RPMI7951 (cell line): ENCODE data around the gene AEN. TPM values are rescaled to one million over a fixed set of nuclear protein-coding genes. Genes with fewer than 3 reads are reported as not detected.
"Not testable (repeated sequence)": the region's sequence is repeated elsewhere in the genome, so short reads cannot be mapped to it uniquely, and the experiment has no call there.

Source experiments
- DNase-seq: peaks from one replicate; pipeline ENCODE4 v3.0.0-alpha.2; 2012; ENCODE audit warnings: low read depth
- total RNA-seq: library from RNA; depleted of rRNA; stranded (reverse); fragments of >200 nt; shearing (Covaris generic); gene quantifications from 2 replicates; pipeline ENCODE4 v1.2.3, GENCODE V29; 2014

AEN gene
- total RNA-seq, 1 experiment from 2014 or later: 11.3 TPM

GRCh38 chr15:88630798-88631463 lies 9.8 kb downstream of the AEN start:
- no peak for DNase-seq

GRCh38 chr15:88631464-88632028 lies 10.4 kb downstream of the AEN start:
- DNase-seq: no peak

- DNase-seq: not testable (repeated sequence)
Observed at GRCh38 chr15:88632797-88633196, 11.7 kb downstream of the AEN start.

- DNase-seq: no peak
Observed at GRCh38 chr15:88634449-88634848, 13.3 kb downstream of the AEN start.

- no peak for DNase-seq
Observed at GRCh38 chr15:88635318-88635717, 14.2 kb downstream of the AEN start.

DNA sequence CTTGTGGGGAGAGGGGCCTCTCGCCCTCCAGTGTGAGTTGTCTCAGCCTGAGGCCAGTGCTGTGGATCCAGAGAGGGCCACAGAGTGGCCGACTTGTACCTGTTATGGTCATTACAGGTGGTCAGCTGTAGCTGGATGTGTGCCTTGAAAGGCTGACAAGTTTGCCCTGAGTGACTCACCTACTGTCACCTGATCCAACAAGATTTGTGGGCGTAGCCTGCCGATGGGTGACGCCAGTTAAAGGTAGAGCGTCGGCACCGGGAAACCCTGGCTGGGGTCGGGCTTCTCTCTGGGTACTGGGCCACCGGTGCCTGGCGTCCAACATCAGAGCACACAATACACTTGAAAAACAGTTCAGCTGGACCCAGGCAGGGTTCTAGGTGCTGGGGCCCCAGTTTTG lies 14.9 kb downstream of the AEN start:
- no peak for DNase-seq

- DNase-seq: peak; percentile 50
Observed at GRCh38 chr15:88636654-88637053, 15.5 kb downstream of the AEN start.

DNA sequence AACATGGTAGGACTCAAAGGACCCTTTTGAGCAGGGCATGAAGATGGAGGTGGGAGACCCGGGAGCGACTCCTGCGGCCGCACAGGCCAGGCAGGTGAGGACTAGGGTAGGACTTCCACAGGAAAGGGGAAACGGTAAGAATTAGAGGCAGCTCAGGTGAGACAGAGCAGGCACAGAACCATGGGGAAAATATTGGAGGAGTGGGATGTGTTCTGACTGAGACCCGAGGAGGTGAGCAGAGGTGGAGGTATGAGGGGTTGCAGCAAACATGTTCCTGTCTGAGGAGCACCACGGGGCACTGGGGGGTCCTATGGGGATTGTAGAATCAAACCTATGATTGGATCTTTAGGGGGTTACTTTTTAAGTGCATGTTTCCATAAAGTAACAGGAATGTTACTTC lies 16.3 kb downstream of the AEN start:
- no peak for DNase-seq

DNA sequence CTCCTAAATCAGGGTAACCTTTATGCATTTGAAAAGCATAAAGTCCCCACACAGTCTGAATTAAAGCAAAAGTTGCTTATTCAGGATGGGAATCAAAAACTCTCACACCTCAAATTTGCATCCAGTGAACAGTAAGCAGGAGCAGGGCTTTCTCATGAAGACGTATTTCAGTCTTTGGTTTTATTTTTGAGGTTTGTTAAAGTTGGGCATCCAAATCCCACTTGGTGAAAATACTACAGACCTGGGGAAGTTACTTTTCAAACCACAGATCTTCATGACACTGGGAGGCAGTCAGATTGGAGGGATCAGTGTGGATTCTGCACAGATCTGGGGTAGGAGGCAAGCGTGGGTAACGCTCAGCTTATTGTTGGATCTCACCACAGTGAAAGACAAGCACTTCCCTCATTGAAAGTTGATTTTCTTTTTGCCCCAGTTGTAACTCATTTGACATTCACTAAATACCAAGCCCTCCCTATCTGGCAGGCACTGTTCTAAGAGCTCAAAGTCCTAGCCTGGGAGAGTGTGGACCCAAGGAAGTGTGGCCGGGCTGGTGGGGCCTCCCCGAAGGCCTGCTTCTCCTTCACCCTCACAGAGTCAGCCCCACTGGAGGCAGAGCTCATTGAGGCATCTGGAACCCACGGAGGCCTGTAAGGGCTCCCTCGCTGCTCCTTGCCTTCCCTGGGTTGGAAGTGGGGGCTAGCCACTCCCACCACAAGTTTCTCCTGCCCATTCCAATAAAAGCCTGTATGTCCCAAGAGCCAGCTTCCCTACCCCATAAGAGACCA lies 16.9 kb downstream of the AEN start:
- DNase-seq: no peak

- DNase-seq: peak; percentile 96
Observed at GRCh38 chr15:88638626-88639372, 17.7 kb downstream of the AEN start, which contains the start of gene ISG20. Gene ISG20, plus strand, starts transcription at chr15:88639016. Its CDS starts 351 bp downstream, at chr15:88639367.

DNA sequence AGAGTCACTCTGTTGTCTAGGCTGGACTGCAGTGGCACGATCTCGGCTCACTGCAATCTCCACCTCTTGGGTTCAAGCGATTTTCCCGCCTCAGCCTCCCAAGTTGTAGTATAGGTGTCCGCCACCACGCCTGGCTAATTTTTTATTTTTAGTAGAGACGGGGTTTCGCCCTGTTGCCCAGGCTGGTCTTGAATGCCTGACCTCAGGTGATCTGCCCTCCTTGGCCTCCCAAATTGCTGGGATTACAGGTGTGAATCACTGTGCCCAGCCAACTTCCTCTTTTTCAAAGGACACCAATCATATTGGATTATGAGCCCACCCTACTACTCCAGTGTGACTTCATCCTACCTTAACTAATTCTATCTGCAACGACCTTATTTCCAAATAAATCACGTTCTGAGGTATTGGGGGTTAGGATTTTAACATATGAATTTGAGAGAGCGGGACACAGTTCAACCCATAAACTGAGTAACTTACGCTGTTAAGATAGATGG lies 20.9 kb downstream of the AEN start:
- DNase-seq: no peak

GRCh38 chr15:88642514-88642913 lies 21.4 kb downstream of the AEN start:
- not testable (repeated sequence) for DNase-seq

GRCh38 chr15:88644741-88645140 lies 23.6 kb downstream of the AEN start:
- no peak for DNase-seq

GRCh38 chr15:88645171-88646087 lies 24.3 kb downstream of the AEN start:
- DNase-seq: no peak

GRCh38 chr15:88646088-88646405 lies 24.9 kb downstream of the AEN start:
- no peak for DNase-seq

DNA sequence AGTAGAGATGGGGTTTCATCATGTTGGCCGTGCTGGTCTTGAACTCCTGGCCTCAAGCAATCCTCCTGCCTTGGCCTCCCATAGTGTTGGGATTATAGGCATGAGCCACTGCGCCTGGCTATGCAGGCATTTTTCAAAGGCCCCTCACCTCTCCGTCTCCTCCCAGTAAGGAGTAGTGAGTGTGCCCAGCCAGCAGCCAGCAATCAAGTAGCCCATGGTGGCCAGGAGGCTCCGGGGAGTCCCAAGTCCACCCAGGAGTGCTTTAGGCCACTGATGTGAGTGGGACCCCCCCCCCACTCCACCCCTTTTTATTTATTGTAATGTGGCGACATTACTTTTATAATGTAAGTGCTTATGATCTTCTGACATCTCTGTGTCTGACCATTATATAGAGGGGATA lies 25.8 kb downstream of the AEN start:
- DNase-seq: no peak

GRCh38 chr15:88647351-88648105 lies 26.4 kb downstream of the AEN start:
- DNase-seq: no peak

DNA sequence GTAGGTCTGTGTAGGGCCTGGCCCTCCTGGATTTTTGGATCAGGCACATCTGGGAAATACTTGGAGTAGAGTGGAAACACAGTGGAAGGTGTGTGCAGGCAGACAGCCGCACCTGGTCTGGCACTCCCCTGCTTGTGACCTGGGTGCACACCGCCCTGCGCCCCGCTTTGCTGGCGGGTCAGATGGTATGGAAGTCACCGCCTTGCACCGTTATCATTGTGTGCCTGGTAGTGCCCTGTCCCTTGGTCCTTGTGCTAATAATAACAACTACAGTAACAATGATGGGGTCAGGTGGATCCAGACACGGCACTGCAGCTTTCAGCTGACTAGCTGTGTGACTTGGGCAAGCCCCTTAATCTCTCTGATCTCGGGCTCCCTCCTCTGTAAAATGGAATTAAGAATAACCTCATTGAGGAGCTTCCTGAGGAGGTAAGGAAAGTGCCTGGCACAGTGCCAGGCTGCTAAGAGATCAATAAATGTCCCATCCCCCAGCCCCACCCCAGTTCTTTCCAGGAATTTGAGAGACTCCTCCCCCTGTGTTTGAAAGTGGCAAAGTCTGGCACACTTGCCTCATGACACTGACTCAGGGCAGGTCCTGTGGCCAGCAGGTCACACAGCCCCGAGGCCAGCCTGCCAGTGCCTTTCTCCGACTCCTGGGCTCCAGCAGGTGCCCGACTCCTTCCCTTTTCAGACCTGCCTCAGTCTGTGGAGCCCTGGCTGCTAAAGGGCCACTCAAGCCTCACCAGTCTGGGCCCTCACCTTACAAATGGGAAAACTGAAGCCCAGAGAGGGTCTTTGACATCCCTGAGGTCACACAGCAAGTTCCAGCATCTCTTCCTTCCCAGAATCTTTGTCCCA lies 27.4 kb downstream of the AEN start:
- DNase-seq: peak; percentile 55

GRCh38 chr15:88649286-88649733 lies 28.2 kb downstream of the AEN start:
- peak; percentile 98 for DNase-seq
